Epithelial cell of esophagus (primary cell): Measurements from ENCODE around the gene PTGDS.

Experiments
- DNase-seq: peaks from one replicate; pipeline ENCODE4 v3.0.0; 2010; ENCODE audit warnings: low read depth
- H3K4me3 ChIP-seq: 2 replicates; pipeline ENCODE4 v1.5.1; 2011; ENCODE audit warnings: mild to moderate bottlenecking, low read length, control low read depth
- CTCF ChIP-seq: IDR thresholded peaks from 2 replicates; pipeline ENCODE4 v1.5.1; 2011; ENCODE audit warnings: low read depth, mild to moderate bottlenecking, low read length, control low read depth, inconsistent platforms; ENCODE audit not compliant: insufficient read depth; ENCODE audit errors: missing control alignments

The PTGDS gene

GRCh38 chr9:136980669-136981478 lies 3.6 kb downstream of the PTGDS start:
- H3K4me3 ChIP-seq = no peak overlapping the region
- no peak for DNase-seq
- no peak for TF ChIP-seq CTCF

GRCh38 chr9:136981588-136982231 lies 4.4 kb downstream of the PTGDS start:
- no peak for TF ChIP-seq CTCF
- H3K4me3 ChIP-seq = no peak overlapping the region
- DNase-seq = no peak

- no peak for TF ChIP-seq CTCF
- no peak within 1 kb of the TSS for H3K4me3 ChIP-seq
- DNase-seq = no peak
These were observed 5.1 kb downstream of the PTGDS start, which contains the start of gene LCNL1 for GRCh38 chr9:136982232-136983051. Gene LCNL1, plus strand, starts transcription at chr9:136982993. Its CDS starts 594 bp downstream, at chr9:136983587.

- no peak for DNase-seq
- TF ChIP-seq CTCF = no peak
- no peak overlapping the region for H3K4me3 ChIP-seq
These were observed 5.9 kb downstream of the PTGDS start for GRCh38 chr9:136983167-136983566.

- no peak for TF ChIP-seq CTCF
- no peak overlapping the region for H3K4me3 ChIP-seq
- no peak for DNase-seq
These were observed 6.5 kb downstream of the PTGDS start for GRCh38 chr9:136983656-136984314.

GRCh38 chr9:136984464-136985026 lies 7.2 kb downstream of the PTGDS start:
- DNase-seq = no peak
- no peak overlapping the region for H3K4me3 ChIP-seq
- TF ChIP-seq CTCF = no peak
